IMR-90 (cell line): ENCODE results near the gene EPSTI1.

Experiments used
- CEBPB ChIP-seq: IDR thresholded peaks from 2 replicates; pipeline ENCODE4 v1.6.1; 2012; ENCODE audit warnings: low read depth, low read length, improper control_type of control experiment
- CTCF ChIP-seq: conservative IDR thresholded peaks from 2 replicates; pipeline ENCODE4 v1.5.1; 2012; ENCODE audit warnings: mild to moderate bottlenecking, low read depth, low read length, improper control_type of control experiment
- MXI1 ChIP-seq: IDR thresholded peaks from 2 replicates; pipeline ENCODE4 v1.6.1; 2012; ENCODE audit warnings: low read depth, mild to moderate bottlenecking, low read length, moderate library complexity, borderline replicate concordance
- POLR2A ChIP-seq: IDR thresholded peaks from 2 replicates; pipeline ENCODE4 v1.6.1; 2012; ENCODE audit warnings: mild to moderate bottlenecking, low read depth, low read length
- RAD21 ChIP-seq: IDR thresholded peaks from 2 replicates; pipeline ENCODE4 v1.6.1; 2012; ENCODE audit warnings: low read length, improper control_type of control experiment
- RCOR1 ChIP-seq: IDR thresholded peaks from 2 replicates; pipeline ENCODE4 v1.6.1; 2012; ENCODE audit warnings: mild to moderate bottlenecking, low read length, improper control_type of control experiment; ENCODE audit not compliant: insufficient replicate concordance
- SMC3 ChIP-seq: fragments of 150-350 bp; IDR thresholded peaks from 2 replicates; pipeline ENCODE4 v1.6.1; 2016; ENCODE audit warnings: low read depth, mild to moderate bottlenecking, antibody characterized with exemption, low read length, moderate library complexity

GRCh38 chr13:42996584-42996983 lies 4.5 kb upstream of the EPSTI1 start:
- TF ChIP-seq CTCF (no peak), CEBPB (peak; percentile 98), RAD21 (no peak), MXI1 (no peak), POLR2A (no peak), SMC3 (peak; percentile 0; the same call in 1 of the 2 replicates), RCOR1 (peak; percentile 13)
